NCI-H1048 (cell line): ENCODE data around the gene JARID2.

Experiments used
- DNase-seq: peaks from one replicate; lab custom pipeline; 2025; lab: John Stamatoyannopoulos, UW

JARID2 gene

DNA sequence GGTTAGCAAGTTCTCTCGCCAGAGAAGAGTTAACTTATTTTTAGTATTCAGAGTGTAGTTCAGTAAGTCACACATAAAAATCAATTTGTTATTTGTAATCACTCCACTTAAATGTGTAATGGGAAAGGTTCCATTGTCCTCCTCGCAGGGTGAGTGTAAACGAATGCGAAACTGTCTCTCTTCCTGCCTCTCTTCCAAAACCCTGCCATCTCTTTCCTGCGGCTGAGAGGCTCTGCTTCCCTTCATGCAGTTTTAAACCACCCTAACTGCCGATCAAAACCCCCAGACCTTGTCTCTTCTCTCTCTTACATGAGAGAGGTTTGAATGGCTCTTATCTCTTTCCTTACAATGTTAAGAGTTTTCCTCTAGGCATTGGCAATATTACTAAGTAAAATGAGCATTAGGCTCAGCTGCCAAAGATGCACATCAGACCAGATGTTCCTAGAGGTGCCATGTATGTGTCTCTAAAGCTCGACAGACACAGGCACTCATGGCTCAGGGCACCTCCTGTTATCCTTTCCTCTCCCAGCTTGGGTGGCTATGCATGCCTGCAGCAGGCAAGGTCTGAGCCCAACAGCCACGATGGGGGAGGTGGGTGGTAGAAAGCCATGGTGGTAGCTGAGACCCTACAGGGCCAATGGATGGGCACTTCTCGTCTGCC, 91.2 kb downstream of the JARID2 start:
- no peak for DNase-seq

DNA sequence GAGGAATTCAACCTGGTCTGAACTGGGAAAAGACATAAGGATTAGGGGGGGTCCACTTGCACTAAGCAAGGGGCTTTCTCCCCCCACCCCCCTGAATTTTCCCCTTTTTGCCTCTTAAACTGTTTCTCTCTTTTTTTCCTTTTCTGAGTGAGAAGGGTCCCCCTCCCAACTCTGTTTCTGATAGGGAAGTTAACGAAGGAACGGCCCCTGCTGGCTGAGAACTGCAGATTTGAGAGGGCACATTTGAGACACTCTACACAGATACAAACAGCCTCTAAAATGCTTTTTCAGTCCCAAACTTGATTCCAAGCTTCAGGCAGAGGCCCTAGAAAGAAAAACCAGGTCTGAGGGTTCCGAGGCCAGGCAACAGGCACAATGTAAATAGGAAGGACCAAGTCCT, 91.7 kb downstream of the JARID2 start:
- no peak for DNase-seq

DNA sequence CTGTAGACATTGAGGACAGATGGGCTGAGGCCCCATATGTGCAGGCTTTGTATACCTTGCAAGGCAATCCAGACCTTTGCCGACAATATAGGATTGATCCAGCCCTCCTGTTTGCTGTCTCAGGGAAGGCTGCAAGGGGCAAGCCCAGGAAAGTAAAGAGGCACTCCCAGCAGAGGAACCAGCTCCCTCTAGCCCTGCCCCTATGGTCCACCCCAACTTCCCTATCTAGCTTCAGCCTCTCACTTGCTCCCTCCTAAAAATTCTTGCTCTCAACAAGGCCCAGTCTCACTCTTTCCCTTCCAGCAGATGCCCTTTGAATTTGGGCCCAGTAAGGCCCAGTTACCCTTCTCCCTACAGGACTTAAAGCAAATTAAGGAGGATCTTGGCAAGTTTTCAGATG, 92.6 kb downstream of the JARID2 start:
- DNase-seq, result no peak

DNA sequence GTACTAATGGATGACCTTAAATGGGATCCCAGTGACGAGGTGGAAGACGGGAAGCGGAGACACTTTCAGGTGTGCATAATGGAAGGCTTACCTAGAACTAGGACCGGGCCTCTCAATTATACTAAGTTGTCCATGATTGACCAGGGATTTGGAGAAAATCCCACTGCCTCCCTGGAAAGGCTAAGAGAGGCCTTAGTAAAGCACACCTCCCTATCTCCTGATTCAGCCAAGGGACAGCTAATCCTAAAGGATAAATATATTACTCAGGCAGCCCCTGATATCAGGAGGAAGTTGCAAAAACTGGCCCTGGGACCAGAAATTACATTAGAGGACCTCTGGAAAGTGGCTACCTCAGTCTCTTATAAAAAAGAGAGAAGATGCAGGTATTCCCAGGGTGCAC, 93.2 kb downstream of the JARID2 start:
- DNase-seq, result no peak

DNA sequence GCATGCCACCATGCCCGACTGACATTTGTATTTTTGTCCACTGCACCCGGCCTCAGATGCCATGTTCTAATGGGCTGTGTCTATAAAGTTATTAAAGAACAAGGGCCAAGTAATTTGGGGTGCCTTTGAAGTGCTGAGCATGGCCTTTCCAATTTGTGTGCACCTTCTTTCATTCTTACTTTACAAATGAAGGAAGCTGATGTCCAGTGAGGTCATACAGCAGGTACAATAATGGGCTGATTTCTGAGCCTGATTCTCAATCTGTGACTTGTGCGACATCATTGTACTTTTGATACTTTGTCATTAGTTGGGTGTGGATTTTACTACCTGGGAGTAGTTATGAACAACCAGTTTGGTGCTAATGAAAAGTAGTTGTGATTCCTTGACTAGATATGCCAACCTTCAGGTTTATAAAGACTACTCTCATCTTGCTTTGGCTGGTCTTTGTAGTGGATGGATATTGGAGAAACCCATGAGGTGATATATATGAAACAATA, 94.3 kb downstream of the JARID2 start:
- DNase-seq, result no peak

DNA sequence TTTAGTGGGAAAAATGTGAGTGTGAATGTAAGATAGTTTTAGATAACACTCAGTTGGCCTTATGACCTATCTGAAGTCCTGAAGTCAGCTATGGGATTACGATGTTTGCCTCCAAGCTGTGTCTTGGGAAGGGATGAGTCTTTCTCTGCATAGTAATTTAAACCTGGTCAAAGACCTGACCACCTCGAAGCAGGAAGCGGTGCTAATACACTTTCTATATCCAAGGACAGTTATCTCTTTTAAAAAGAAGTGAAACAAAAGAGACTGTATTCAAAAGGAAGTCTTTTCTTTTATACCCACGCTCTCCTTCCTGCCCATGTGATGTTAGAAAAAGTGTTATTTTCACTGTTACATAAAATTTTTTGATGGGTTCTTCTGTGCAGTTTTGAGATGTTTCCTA, 94.9 kb downstream of the JARID2 start:
- DNase-seq, result no peak

DNA sequence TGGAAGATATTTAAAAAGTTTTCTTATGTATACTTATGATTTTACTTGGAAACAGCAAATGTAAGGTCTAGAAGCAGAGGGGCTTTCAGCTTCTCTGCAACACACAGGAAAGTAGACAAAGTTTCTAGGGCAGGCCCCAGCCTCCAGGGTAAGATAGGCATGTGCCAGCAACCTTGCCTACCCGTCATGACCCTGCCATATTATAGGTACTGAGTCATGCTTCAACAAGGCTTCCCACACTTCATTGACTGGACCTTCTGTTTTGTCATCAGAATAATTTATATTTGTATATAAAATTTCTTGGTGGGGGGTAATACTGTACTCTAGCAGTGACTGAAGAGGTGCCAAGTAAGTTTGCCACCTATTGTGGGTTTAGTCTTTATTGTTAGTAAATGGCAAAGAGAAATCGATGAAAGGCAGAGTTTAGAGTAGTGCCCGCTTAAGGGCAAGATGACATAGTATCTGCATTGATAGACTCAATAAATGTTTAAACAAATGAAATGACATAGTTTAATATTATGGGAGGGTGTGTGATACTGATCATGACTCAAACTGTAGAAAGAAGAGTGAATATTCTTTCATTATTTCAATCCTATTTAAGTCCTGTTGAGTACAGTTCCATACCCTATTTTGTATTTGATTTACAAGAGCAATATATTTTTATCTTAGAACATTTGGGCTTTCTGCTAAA, 95.6 kb downstream of the JARID2 start:
- DNase-seq, result no peak

DNA sequence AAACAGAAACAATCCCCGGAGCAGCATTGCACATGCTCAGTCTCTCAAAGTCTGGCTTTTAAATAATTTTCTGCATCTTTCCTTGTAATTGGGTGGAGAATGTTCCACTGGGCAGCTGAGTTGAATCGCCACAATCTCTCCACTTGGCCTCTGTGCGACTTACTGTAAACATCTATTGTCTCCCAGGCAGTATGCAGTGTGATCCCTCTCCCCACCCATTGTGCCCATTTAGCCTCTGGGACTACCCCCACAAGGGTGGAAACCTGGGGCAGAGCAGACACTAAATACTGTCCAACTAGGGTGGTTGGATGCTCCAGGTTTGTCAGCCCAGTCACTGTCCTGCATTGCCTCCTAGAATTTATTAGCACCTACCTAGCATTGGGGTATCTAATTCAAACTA, 96.2 kb downstream of the JARID2 start:
- no peak for DNase-seq

DNA sequence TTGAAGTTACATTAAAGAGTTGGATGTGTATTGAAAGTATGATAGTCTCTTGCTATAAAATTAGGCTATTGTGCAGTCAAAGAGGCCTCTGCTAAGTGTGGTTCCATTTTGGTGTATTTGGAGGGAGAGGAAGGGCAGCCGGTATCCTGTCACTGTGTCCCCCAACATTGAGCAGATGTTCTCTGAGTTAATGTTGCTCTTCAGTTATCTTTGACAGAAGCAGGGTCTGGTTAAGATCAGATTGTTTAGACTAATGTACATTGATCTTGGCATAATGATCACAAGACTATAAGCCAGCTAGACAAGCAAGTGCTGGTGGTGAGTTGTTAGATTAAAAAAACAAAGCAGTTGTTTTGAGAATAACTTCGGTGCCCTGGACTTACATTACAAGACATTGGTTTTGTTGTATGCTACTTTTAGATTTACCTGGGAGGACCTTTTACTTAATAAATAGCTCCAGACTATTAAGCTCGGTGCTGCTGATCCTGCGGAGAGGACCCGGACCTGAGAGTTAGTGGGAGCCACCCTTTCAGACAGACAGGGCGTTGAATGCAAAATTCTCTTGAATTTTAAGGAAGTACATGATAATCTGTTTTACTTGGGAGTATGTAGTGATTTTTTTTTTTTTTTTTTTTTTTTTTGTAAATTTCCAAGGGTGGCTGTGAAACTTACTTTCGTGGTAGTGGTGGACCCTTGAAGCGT, 97.8 kb downstream of the JARID2 start:
- DNase-seq, result no peak

DNA sequence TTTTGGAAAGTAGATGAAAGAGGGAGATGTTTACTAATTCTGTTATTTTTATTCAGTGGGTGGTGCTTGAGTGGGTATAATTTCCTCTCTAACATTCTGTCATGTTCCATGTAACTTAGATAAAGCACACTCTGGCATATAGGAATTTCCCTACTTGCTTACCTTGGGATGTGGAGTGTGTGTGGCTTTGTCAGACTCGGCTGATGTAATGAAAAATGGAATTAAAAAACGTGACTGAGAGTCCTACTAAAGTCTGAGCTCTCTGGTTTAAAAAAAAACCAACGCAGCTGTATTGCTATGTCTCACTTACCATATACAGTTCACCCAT, 98.3 kb downstream of the JARID2 start:
- DNase-seq, result no peak

DNA sequence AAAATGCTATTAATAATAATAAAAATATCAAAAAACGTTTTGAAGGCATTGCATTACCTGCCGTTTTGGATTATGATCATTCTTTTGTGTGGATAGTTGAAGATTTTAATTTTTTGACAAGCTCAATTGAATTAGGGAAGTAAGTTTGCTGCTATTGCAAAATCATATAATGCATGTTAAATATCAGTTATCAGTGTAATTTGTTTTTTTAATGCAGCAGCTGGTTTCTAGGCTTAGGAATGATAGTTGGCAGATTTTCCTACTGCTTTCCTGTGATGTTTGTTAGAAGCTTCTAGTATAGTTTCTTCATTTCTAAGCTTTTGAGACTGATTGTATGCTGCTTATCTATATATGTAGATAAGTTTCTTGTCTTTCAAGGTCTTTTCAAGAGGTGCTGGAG, 99.0 kb downstream of the JARID2 start:
- no peak for DNase-seq

DNA sequence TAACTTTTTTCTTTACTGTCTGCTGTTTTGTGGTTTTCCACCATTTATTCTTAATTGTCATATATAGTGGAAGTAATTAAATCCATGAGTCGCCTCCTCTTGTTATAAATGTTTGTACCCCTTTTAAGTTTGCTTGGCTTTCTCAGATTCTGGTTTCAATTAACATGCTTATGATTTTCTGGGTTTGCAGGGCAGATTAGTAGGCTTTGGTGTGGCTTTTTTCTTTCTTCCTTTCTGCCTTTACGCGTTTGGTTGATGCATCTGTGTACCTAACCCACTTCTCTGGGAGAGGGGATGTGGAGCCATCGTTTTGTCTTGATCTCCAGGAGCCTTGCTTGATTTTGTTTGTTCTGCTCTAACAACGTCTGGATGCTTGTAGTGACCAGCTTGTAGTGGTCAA, 100.4 kb downstream of the JARID2 start:
- no peak for DNase-seq

DNA sequence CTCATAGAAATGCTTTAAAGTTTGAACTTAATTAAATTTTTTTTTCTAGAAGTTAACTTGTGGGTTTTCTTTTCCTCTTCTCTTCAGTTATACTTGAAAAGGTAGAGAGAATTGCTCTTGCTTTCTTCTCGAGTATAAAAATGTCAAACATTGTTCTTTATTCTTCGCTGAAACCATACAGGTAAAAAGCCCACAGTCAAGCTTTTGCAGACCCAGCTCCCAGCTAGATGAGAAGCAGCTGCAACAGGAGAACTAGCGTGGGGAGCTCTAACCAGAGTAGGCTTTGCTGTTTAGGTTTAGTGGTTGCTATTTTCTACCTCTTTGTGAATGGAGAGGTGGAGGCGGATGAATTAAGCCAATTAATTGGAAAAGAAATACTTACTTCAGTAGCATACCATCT, 102.7 kb downstream of the JARID2 start:
- no peak for DNase-seq

DNA sequence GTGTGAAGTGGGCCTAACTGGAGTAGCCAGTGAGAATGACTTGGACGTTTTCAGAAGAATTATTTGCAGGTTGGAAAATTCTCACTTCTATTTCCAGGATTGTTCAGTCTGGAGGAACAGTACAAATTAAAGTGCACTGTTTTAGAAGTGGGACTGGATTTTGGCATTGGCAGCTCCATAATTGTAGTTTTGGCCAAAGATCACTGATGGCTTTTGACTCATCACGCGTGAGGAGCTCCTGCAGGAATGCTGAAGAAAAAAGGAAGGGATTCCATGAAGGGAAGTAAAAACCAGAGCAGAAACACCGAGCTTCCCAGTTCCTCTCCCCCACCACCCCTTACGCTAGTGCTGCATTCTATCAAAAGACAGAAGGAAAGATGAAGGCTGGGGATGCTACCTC, 103.5 kb downstream of the JARID2 start:
- no peak for DNase-seq

DNA sequence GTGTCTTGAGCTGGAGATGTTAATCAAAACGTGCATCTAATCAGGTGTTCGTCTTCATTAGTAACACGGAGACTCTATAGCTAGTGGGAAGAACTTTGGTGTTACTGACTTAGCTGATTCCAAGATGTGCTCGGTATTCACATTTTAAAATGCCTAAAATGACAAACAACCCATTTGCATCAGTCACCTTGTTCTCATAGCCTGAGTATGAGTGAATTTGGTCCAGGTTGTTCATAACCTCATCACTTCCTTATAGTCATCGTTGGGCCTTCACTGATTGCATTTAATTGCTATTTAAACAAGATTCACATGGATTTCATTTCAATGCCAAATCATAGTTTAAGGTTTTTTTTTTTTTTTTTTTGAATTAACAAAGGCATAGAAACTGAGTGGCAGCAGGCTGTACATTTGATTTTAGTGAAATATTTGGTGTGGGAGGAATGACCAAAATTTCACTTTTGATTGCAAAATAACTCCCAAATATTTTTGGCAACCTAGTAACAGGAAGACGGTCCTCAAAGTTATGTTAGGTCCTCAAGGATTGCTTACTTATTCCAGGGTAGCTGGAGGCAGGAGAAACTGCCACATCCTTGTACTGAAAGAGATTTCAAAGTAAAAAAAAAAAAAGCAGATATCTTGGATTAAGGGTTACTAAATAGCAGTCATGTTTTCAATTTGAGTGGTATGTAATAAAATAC, 104.7 kb downstream of the JARID2 start:
- DNase-seq, result no peak

DNA sequence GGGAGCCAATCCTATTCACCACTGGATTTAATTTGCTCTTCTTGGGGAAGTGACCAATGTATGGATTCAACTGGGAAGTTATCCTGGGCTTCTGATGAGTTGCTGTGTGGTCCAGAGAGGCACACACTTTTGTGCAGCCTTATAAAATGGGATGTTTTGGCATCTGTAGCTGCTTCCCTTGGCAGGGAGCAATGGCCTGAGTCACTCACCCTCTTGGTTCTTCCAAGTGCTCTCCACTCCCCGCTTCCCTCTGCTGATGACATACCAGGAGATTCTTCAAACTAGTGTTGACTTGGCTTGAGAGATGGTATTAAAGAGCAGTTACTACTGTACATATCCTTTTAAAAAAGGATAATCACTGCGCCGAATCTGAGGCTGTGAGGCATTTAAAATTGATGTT, 105.8 kb downstream of the JARID2 start:
- no peak for DNase-seq

DNA sequence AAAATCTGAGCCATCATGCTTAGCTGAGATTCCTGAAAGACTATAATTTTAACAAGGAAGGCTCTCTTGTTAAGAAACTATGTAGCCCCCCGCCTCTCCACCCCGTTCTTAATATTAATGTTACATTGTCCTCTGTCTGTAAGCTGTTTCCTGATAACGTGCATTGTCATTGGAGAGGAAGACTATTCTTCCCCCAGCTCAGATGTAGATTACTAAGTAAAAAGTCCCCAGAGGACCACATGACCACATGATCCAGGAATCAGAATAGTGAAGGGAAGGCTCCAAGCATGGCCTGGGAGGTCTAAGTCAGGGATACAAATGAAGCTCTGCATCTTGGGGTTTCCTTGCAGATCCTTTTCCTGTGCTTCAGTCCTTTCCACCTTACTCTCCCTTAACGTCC, 106.4 kb downstream of the JARID2 start:
- no peak for DNase-seq

DNA sequence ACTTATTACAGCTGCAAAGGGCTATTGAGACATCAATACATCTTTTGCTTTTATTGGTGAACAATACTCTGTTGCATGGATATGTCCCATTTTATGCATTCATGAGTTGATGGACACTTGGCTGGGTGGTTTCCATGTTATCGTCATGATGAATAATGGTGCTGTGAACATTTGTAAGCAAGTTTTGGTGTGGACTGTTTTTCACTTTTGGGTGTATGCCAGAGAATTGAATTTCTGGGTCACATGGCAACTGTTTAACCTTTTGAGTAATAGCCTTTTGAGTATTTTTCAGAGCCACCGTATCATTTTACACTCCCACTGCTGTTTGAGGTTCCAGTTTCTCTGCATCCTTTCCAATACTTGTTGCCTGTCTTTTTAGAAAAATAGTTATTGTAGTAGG, 107.0 kb downstream of the JARID2 start:
- DNase-seq, result no peak

DNA sequence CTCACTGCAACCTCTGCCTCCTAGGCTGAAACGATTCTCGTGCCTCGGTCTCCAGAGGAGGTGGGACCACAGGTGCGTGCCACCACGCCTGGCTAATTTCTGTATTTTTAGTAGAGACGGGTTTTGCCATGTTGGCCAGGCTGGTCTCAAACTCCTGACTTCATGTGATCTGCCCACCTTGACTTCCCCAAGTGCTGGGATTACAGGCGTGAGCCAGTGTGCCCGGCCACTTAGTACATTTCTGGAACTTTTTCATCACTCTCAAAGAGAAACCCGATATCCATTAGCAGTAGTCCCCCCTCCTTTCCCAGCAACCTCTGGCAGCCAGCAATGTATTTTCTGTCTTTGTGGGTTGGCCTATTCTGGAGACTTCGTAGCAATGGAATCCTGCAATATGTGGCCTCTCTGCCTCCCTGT, 109.8 kb downstream of the JARID2 start:
- DNase-seq, result no peak

DNA sequence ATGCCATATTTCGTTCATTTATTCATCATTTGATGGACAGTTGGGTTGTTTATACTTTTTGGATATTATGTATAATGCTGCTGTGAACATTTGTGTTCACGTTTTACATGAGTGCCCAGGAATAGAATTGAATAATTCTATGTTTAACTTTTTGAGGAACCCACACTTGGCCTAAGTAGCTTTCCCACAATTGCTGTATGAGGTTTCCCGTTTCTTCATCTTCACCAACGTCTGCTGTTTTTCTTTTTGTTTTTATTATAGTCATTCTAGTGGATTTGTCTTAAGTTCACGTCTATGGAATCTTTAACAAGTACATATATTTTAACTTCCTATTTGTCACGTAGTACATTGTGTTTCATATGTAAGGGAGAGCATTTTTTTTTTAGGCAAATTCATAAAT, 110.3 kb downstream of the JARID2 start:
- no peak for DNase-seq

DNA sequence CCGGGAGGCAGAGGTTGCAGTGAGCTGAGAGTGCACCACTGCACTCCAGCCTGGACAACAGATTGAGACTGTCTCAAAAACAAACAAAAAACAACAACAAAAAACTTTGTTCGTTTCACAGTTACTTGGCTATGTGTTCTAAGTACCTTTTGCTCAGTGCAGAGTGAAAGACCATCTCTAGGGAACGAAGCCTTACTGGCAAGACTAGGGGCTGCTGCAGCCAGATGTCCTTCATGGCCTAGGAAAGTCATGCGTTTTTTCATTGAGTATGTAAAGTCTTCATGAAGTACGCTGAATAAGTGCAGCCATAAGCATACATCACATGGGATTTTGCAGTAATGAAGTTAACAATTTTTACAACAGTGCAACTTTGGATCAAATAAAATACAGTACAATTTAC, 111.1 kb downstream of the JARID2 start:
- DNase-seq, result no peak

DNA sequence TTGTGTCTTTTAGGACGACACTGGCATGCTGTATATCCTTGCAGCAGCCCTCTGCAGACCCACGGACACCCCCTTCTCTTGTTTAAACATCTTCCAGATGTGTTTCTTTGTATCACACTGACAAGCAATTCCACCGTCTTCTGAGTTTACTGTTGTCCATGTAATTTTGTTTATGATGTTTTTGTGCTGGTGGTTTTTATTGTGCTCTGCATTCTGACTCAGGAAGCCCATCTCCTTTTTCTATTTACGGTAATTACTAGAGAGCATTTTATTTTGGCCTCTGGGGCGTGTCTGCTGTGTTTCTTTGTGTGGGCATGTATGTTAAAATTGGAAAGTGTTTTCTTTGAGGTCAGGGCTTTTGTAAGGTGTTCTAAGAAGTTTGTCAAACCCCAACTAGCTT, 111.9 kb downstream of the JARID2 start:
- DNase-seq, result no peak
